Endothelial cell of umbilical vein (primary cell): Measurements from ENCODE around the gene HPF1. TPM values are rescaled to one million over a fixed set of nuclear protein-coding genes. Genes with fewer than 3 reads are reported as not detected.

Experiments
- BruUV-seq: library from RNA; stranded (reverse); fragments of 400-500 nt; replicated peaks from 2 replicates; lab custom pipeline; 2021; lab: Mats Ljungman, UMichigan
- CTCF ChIA-PET: fragments of 300-600, 350-600 bp; sonication (Branson Sonifier 250); formaldehyde crosslinking; loops from one replicate; lab custom pipeline; 2021; ENCODE audit warnings: antibody characterized with exemption, inconsistent platforms; lab: Charles Lee
- POLR2A ChIA-PET: fragments of 300-600, 350-600 bp; sonication (Branson Sonifier 250); formaldehyde crosslinking; loops from one replicate; lab custom pipeline; 2021; ENCODE audit warnings: antibody characterized with exemption, inconsistent platforms; lab: Charles Lee
- DNase-seq: peaks from one replicate; pipeline ENCODE4 v3.0.0-alpha.2; 2011; ENCODE audit warnings: low read depth, low spot score
- FAIRE-seq: peaks from 2 replicates; lab custom pipeline; 2011; peaks lifted over from hg19 to GRCh38; lab: Jason Lieb, UNC
- H2AFZ ChIP-seq: 2 replicates; pipeline ENCODE4 v1.6.0; 2012; ENCODE audit warnings: low read depth, low read length, control low read depth, inconsistent platforms
- H3K27ac ChIP-seq: 2 replicates; pipeline ENCODE4 v1.5.1; 2011; ENCODE audit warnings: low read depth, mild to moderate bottlenecking, control low read depth, low read length, moderate library complexity; ENCODE audit not compliant: insufficient read depth
- H3K27me3 ChIP-seq, 2 experiments: 2 replicates each; pipeline versions ENCODE4 v1.6.0 to v1.6.1; 2011; ENCODE audit warnings: low read length in 2 of 2, mixed read lengths in 1 of 2; ENCODE audit not compliant: control insufficient read depth in 2 of 2, insufficient read depth in 2 of 2
- H3K36me3 ChIP-seq, 2 experiments: 2 replicates in 1 of 2; 3 replicates in 1 of 2; pipeline ENCODE4 v1.5.1; 2011; ENCODE audit warnings: low read length in 2 of 2, mild to moderate bottlenecking in 1 of 2, moderate library complexity in 1 of 2; ENCODE audit not compliant: control insufficient read depth in 2 of 2, insufficient read depth in 2 of 2; ENCODE audit errors: extremely low read depth in 1 of 2
- H3K4me1 ChIP-seq: 3 replicates; pipeline ENCODE4 v1.5.1; 2011; ENCODE audit warnings: mild to moderate bottlenecking, low read length; ENCODE audit not compliant: control insufficient read depth, insufficient read depth; ENCODE audit errors: extremely low read depth
- H3K4me2 ChIP-seq: 2 replicates; pipeline ENCODE4 v1.6.1; 2011; ENCODE audit warnings: low read length, control low read depth, mixed read lengths; ENCODE audit not compliant: insufficient read depth
- H3K4me3 ChIP-seq, 3 experiments: fragments of 200-600 bp in 1 of 3; sonication (generic), shearing (Covaris generic) in 1 of 3; replicated peaks in 1 of 3; 2 replicates each; pipeline ENCODE4 v1.5.1; 2011 to 2016; ENCODE audit warnings: control low read depth in 3 of 3, low read length in 3 of 3, mild to moderate bottlenecking in 2 of 3, inconsistent platforms in 1 of 3, low read depth in 1 of 3, moderate library complexity in 1 of 3; ENCODE audit not compliant: insufficient read depth in 1 of 3
- H3K79me2 ChIP-seq: 2 replicates; pipeline ENCODE4 v1.6.0; 2012; ENCODE audit warnings: low read length, inconsistent platforms; ENCODE audit not compliant: control insufficient read depth, insufficient read depth
- H3K9ac ChIP-seq: replicated peaks from 2 replicates; pipeline ENCODE3; 2011; ENCODE audit warnings: low read length, control low read depth; ENCODE audit not compliant: insufficient read depth; ENCODE audit errors: extremely low read depth
- H3K9me1 ChIP-seq: replicated peaks from 3 replicates; pipeline ENCODE4 v1.6.0; 2011; ENCODE audit warnings: mild to moderate bottlenecking, low read length; ENCODE audit not compliant: control insufficient read depth, insufficient read depth; ENCODE audit errors: extremely low read depth
- H3K9me3 ChIP-seq: replicated peaks from 2 replicates; pipeline ENCODE4 v1.5.1; 2012; ENCODE audit warnings: low read length, inconsistent platforms; ENCODE audit not compliant: control insufficient read depth, insufficient read depth
- H4K20me1 ChIP-seq: replicated peaks from 2 replicates; pipeline ENCODE3; 2011; ENCODE audit warnings: mild to moderate bottlenecking, low read length; ENCODE audit not compliant: control insufficient read depth, insufficient read depth; ENCODE audit errors: extremely low read depth
- CTCF ChIP-seq, 2 donors: IDR thresholded peaks; 1 replicate in 1 of 2; 2 replicates in 1 of 2; pipeline ENCODE4 v1.5.1; 2011; ENCODE audit warnings: low read length in 2 of 2, mild to moderate bottlenecking in 2 of 2, moderate library complexity in 2 of 2, control low read depth in 1 of 2, inconsistent platforms in 1 of 2, low read depth in 1 of 2; ENCODE audit not compliant: insufficient read depth in 1 of 2; ENCODE audit errors: extremely low read depth in 1 of 2
- EZH2 ChIP-seq: IDR thresholded peaks from 2 replicates; pipeline ENCODE4 v1.6.1; 2012; ENCODE audit warnings: borderline replicate concordance, low read depth, mild to moderate bottlenecking, moderate library complexity, low read length, inconsistent platforms; ENCODE audit not compliant: severe bottlenecking
- FOS ChIP-seq: IDR thresholded peaks from 2 replicates; pipeline ENCODE4 v1.6.1; 2011; ENCODE audit warnings: mild to moderate bottlenecking, low read length, moderate library complexity, borderline replicate concordance; ENCODE audit not compliant: insufficient read depth
- GATA2 ChIP-seq: IDR thresholded peaks from 2 replicates; pipeline ENCODE4 v1.7.0; 2011; ENCODE audit warnings: low read depth, mild to moderate bottlenecking, moderate library complexity, mixed read lengths, low read length; ENCODE audit not compliant: insufficient read length, insufficient read depth
- JUN ChIP-seq: IDR thresholded peaks from 2 replicates; pipeline ENCODE4 v1.6.1; 2011; ENCODE audit warnings: borderline replicate concordance, low read depth; ENCODE audit not compliant: insufficient read length, insufficient read depth
- MAX ChIP-seq: IDR thresholded peaks from 2 replicates; pipeline ENCODE4 v1.6.1; 2011; ENCODE audit not compliant: insufficient read depth, insufficient read length
- MYC ChIP-seq: IDR thresholded peaks from one replicate; pipeline ENCODE4 v1.6.1; 2011; ENCODE audit warnings: mild to moderate bottlenecking, low read depth, low read length
- POLR2A ChIP-seq: IDR thresholded peaks from 2 replicates; pipeline ENCODE4 v1.6.1; 2012; ENCODE audit warnings: low read depth, mild to moderate bottlenecking, control low read depth, low read length
- POLR2AphosphoS5 ChIP-seq: IDR thresholded peaks from 2 replicates; pipeline ENCODE4 v1.6.1; 2012; ENCODE audit warnings: low read depth, mild to moderate bottlenecking, control low read depth, low read length, moderate library complexity; ENCODE audit not compliant: insufficient read depth
- dilution Hi-C: fragments of 300-500 bp; cut with MboI; formaldehyde crosslinking; loops from one replicate; pipeline ENCODE4 v1.15.0; 2019; ENCODE audit warnings: low sequenced_read_pairs; ENCODE audit not compliant: extremely low pct_ligation_motif_present
- intact Hi-C: fragments of 100-400 bp; cut with micrococcal nuclease; formaldehyde crosslinking; loops from one replicate; pipeline ENCODE4 v1.10.0; 2022
- polyA plus RNA-seq, 4 experiments: library from polyadenylated mRNA; depleted of rRNA in 3 of 4; stranded (reverse) in 3 of 4; unstranded in 1 of 4; fragments of >200 nt; gene quantifications; 2 replicates each; pipeline versions ENCODE4 v1.2.1 to v1.2.3, GENCODE V29; 2011 to 2012; ENCODE audit warnings: missing spikeins in 1 of 4
- total RNA-seq: library from RNA; stranded (reverse); gene quantifications from 2 replicates; pipeline ENCODE4 v1.2.3, GENCODE V29; 2021

HPF1 gene
- total and polyA plus RNA-seq, 2 donors (not counting 3 experiments of a cell fraction or from before 2014, with no cell fraction given) = 16.1 to 30.3 TPM

- Histone ChIP-seq H3K9me1 (no peaks in the 10 kb centered on the region), H3K9me3 (no peaks in the 10 kb centered on the region), H3K9ac (no peak overlapping the region), H3K4me2 (no peak overlapping the region), H3K4me3 (no peak overlapping the region), H3K27ac (no peak overlapping the region), H3K79me2 (no peaks in the 10 kb centered on the region), H3K27me3 (no peaks in the 10 kb centered on the region), H3K36me3 (no peaks in the 10 kb centered on the region), H3K4me1 (no peaks in the 10 kb centered on the region), H4K20me1 (no peaks in the 10 kb centered on the region), H2AFZ (no peak overlapping the region)
- intact Hi-C loops (loop anchor here (1.0 kb wide), 1 partner anchor 110 kb away; no protein-coding TSS in a partner anchor), dilution Hi-C loops (no loop called here)
- CTCF ChIA-PET = interaction anchor here (0.6 to 1.4 kb wide), 9 partner anchors 9 to 110 kb away, joined by 3 to 45 read pairs (median 4); partner anchors contain the start of genes CLCN3 and NEK1
- POLR2A ChIA-PET = no interaction called here
- FAIRE-seq (no peak), DNase-seq (peak; percentile 31)
- no TSS peak for BruUV-seq
- TF ChIP-seq POLR2A = no peak
- peak in 1 of 2 donors; percentile 13 for TF ChIP-seq CTCF (IDR thresholded peaks at IDR 0.05; ENCODE audit: extremely low read depth in 1 of 2, insufficient read depth in 1 of 2, low read depth in 1 of 2, low read length in 2 of 2)
Observed at GRCh38 chr4:169723207-169723965, 34.4 kb downstream of the HPF1 start.

- Histone ChIP-seq H3K4me1 (peaks cover 10% of the 10 kb centered on the region), H3K9me1 (no peaks in the 10 kb centered on the region), H3K9ac (no peak overlapping the region), H2AFZ (no peak overlapping the region), H4K20me1 (no peaks in the 10 kb centered on the region), H3K4me3 (no peak overlapping the region), H3K36me3 (no peaks in the 10 kb centered on the region), H3K4me2 (no peak overlapping the region), H3K27me3 (no peaks in the 10 kb centered on the region), H3K79me2 (no peaks in the 10 kb centered on the region), H3K27ac (no peak overlapping the region), H3K9me3 (no peaks in the 10 kb centered on the region)
- POLR2A ChIA-PET = no interaction called here
- TSS peak; percentile 48 for BruUV-seq
- no peak for TF ChIP-seq GATA2
- TF ChIP-seq POLR2A = no peak
- no peak for TF ChIP-seq POLR2AphosphoS5
- no peak for TF ChIP-seq FOS
- no peak for TF ChIP-seq EZH2
- no peak for TF ChIP-seq MYC
- TF ChIP-seq JUN = no peak
- no peak for TF ChIP-seq CTCF (IDR thresholded peaks at IDR 0.05; ENCODE audit: extremely low read depth in 1 of 2, insufficient read depth in 1 of 2, low read depth in 1 of 2, low read length in 2 of 2)
- TF ChIP-seq MAX = no peak
- DNase-seq = no peak
- dilution Hi-C loops (no loop called here), intact Hi-C loops (no loop called here)
- FAIRE-seq = no peak
- CTCF ChIA-PET = interaction anchor here (1.7 kb wide), 1 partner anchor 108 kb away, joined by 5 read pairs; the partner anchor contains the start of gene NEK1
Observed at GRCh38 chr4:169720529-169720928, 37.2 kb downstream of the HPF1 start.
